ENCODE data around the gene UFD1. TPM values are rescaled to one million over a fixed set of nuclear protein-coding genes. Genes with fewer than 3 reads are reported as not detected.

UFD1 gene
- total and polyA plus RNA-seq, 9 of the 15 experiments (the other 6 are each of a cell fraction or from before 2014, with no cell fraction given) = 238 to 645 (median 363) TPM

DNA sequence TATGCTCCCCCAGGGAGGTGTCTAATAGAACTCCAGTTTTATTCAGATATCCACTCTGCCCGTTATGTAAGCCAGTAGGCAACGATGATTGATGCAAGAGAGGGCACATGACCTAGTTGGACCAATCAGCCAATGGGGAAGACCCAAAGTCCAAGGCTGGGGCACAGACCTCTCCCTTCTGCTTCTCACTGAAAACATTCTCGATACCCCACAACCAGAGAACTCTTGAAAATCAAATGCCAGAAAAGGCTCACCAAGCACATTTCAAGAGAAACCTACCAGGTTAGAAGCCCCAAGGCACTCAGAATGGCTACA is 54.9 kb downstream of the UFD1 start:
- Histone ChIP-seq H3K79me2 (ENCODE audit: control insufficient read depth, insufficient read depth, low read length) (peaks cover 100% of the 10 kb centered on the region), H3K36me3 (ENCODE audit: control insufficient read depth, insufficient read depth, low read length) (peaks cover 49% of the 10 kb centered on the region), H3K9ac (ENCODE audit: insufficient read depth in 1 of 2, low read depth in 2 of 2, low read length in 2 of 2) (no peak overlapping the region), H3K9me1 (ENCODE audit: control insufficient read depth, insufficient read depth, low read length) (peaks cover 21% of the 10 kb centered on the region), H3K4me3 (no peak overlapping the region), H2AFZ (ENCODE audit: low read depth, low read length) (no peak overlapping the region), H3K27ac (ENCODE audit: extremely low read depth, low read depth, low read length) (no peak overlapping the region), H4K20me1 (replicated peaks; ENCODE audit: control insufficient read depth, insufficient read depth, low read length) (peaks cover 71% of the 10 kb centered on the region), H3K4me2 (ENCODE audit: insufficient read depth, low read length) (no peak overlapping the region), H3K4me1 (replicated peaks in 1 of 2; ENCODE audit: control insufficient read depth in 2 of 2, insufficient read depth in 2 of 2, low read length in 2 of 2) (peaks cover 41 to 46% of the 10 kb centered on the region in 2 experiments), H3K9me3 (replicated peaks; ENCODE audit: control insufficient read depth, insufficient read depth, low read depth, low read length) (no peaks in the 10 kb centered on the region), H3K27me3 (ENCODE audit: control insufficient read depth in 2 of 2, insufficient read depth in 2 of 2, low read length in 2 of 2) (no peaks in the 10 kb centered on the region)
- WGBS (ENCODE audit: insufficient coverage, low coverage, missing lambda C conversion rate) = 75% methylated on average over 3 of the region's 3 CpGs
- POLR2A ChIA-PET = interaction anchor here (0.6 to 10.1 kb wide), 9 partner anchors 8 to 761 kb away, joined by 3 to 212 read pairs (median 5); partner anchors contain the start of genes C22orf39, CDC45, HIRA and MRPL40
- no peak for FAIRE-seq
- no peak for DNase-seq (ENCODE audit: extremely low read depth in 1 of 4, low spot score in 3 of 4)
- intact Hi-C loops (cut with micrococcal nuclease) = no loop called here
- in situ Hi-C loops (cut with MboI) = no loop called here
- no peak for ATAC-seq
- BruUV-seq (replicated peaks) = no TSS peak
- CTCF ChIA-PET (ENCODE audit: low intra/inter-chr PET ratio) = no interaction called here
- TF ChIP-seq, protein P1, sequence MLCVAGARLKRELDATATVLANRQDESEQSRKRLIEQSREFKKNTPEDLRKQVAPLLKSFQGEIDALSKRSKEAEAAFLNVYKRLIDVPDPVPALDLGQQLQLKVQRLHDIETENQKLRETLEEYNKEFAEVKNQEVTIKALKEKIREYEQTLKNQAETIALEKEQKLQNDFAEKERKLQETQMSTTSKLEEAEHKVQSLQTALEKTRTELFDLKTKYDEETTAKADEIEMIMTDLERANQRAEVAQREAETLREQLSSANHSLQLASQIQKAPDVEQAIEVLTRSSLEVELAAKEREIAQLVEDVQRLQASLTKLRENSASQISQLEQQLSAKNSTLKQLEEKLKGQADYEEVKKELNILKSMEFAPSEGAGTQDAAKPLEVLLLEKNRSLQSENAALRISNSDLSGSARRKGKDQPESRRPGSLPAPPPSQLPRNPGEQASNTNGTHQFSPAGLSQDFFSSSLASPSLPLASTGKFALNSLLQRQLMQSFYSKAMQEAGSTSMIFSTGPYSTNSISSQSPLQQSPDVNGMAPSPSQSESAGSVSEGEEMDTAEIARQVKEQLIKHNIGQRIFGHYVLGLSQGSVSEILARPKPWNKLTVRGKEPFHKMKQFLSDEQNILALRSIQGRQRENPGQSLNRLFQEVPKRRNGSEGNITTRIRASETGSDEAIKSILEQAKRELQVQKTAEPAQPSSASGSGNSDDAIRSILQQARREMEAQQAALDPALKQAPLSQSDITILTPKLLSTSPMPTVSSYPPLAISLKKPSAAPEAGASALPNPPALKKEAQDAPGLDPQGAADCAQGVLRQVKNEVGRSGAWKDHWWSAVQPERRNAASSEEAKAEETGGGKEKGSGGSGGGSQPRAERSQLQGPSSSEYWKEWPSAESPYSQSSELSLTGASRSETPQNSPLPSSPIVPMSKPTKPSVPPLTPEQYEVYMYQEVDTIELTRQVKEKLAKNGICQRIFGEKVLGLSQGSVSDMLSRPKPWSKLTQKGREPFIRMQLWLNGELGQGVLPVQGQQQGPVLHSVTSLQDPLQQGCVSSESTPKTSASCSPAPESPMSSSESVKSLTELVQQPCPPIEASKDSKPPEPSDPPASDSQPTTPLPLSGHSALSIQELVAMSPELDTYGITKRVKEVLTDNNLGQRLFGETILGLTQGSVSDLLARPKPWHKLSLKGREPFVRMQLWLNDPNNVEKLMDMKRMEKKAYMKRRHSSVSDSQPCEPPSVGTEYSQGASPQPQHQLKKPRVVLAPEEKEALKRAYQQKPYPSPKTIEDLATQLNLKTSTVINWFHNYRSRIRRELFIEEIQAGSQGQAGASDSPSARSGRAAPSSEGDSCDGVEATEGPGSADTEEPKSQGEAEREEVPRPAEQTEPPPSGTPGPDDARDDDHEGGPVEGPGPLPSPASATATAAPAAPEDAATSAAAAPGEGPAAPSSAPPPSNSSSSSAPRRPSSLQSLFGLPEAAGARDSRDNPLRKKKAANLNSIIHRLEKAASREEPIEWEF (CRISPR knock-in tag; IDR thresholded peaks at IDR 0.05) = no peak
- TF ChIP-seq, protein P2, sequence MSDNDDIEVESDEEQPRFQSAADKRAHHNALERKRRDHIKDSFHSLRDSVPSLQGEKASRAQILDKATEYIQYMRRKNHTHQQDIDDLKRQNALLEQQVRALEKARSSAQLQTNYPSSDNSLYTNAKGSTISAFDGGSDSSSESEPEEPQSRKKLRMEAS (CRISPR knock-in tag; IDR thresholded peaks at IDR 0.05) = no peak
- TF ChIP-seq MEF2A (IDR thresholded peaks at IDR 0.05; ENCODE audit: control insufficient read depth, low read depth, low read length) = no peak
- TF ChIP-seq, protein P3, sequence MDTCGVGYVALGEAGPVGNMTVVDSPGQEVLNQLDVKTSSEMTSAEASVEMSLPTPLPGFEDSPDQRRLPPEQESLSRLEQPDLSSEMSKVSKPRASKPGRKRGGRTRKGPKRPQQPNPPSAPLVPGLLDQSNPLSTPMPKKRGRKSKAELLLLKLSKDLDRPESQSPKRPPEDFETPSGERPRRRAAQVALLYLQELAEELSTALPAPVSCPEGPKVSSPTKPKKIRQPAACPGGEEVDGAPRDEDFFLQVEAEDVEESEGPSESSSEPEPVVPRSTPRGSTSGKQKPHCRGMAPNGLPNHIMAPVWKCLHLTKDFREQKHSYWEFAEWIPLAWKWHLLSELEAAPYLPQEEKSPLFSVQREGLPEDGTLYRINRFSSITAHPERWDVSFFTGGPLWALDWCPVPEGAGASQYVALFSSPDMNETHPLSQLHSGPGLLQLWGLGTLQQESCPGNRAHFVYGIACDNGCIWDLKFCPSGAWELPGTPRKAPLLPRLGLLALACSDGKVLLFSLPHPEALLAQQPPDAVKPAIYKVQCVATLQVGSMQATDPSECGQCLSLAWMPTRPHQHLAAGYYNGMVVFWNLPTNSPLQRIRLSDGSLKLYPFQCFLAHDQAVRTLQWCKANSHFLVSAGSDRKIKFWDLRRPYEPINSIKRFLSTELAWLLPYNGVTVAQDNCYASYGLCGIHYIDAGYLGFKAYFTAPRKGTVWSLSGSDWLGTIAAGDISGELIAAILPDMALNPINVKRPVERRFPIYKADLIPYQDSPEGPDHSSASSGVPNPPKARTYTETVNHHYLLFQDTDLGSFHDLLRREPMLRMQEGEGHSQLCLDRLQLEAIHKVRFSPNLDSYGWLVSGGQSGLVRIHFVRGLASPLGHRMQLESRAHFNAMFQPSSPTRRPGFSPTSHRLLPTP (IDR thresholded peaks at IDR 0.05; ENCODE audit: borderline replicate concordance, extremely low read depth, insufficient read length) = no peak
- TF ChIP-seq TEAD2 (tag; IDR thresholded peaks at IDR 0.05) = no peak
- TF ChIP-seq RBBP5 (IDR thresholded peaks at IDR 0.05; ENCODE audit: borderline replicate concordance, insufficient read depth, low read length, poor library complexity, severe bottlenecking) = no peak
- no peak for TF ChIP-seq ESRRA (IDR thresholded peaks at IDR 0.05; ENCODE audit: borderline replicate concordance, low read depth)
- no peak for TF ChIP-seq ARHGAP35 (IDR thresholded peaks at IDR 0.05; ENCODE audit: partially characterized antibody)
- no peak for TF ChIP-seq EZH2 (IDR thresholded peaks at IDR 0.05; ENCODE audit: borderline replicate concordance, low read depth, low read length)
- 0 out of 2 replicates have a peak, but pooled peaks have one; percentile 10 for TF ChIP-seq KLF1 (tag; IDR thresholded peaks at IDR 0.05)
- TF ChIP-seq MCM7 (IDR thresholded peaks at IDR 0.05) = no peak
- TF ChIP-seq ZNF695 (CRISPR knock-in tag; IDR thresholded peaks at IDR 0.05) = no peak
